CD4-positive, alpha-beta T cell treated with Interleukin-4 for 1 hour (primary cell): ENCODE measurements around the gene SEC61B.

Experiments used
- DNase-seq, 2 donors: peaks; one replicate each; pipeline ENCODE4 v3.0.0-alpha.2; 2020 to 2022

The SEC61B gene

DNA sequence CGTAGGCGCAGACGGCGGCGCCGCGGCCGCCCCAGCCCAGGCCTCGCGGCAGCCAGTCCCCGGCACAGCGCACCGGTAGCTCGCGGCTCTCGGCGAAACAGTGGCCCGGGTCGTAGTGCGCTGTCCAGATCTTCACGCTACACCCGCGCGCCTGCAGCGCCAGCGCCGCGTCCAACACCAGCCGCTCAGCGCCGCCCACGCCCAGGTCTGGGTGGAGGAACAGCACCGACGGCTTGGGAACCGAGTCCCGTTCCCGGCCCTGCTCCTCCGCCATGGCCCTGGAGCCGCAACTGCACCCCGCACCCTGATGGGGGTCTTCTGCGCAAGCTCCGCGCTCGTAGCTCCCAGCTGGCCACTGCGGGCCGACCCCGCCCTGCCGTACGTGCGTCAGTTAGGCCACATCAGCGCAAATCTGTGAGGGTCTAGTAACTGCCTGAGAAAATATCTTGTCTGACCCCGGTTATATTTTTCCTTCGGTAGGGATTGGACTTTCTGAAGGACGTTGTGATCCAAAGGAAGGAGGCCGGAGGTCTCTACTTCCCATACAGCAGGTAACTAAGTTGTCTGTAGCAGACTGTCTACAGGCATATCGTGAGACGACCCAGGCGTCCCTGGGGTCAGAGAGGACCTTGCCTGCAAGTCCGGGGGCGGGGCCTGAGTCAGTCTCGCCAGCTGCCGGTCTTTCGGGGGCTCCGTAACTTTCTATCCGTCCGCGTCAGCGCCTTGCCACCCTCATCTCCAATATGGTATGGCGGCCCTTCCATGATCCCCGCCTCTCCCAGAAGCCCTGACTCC is at the start of gene SEC61B, which contains the start of gene ALG2:
Gene SEC61B, plus strand, starts transcription at position 662 of the 795 bp plus-strand sequence. Its CDS starts 82 bp downstream, at position 744.
Gene ALG2, minus strand, starts transcription at position 322 of the 795 bp plus-strand sequence. Its CDS starts 48 bp downstream, at position 274.
- peak; percentile 94 for DNase-seq

DNA sequence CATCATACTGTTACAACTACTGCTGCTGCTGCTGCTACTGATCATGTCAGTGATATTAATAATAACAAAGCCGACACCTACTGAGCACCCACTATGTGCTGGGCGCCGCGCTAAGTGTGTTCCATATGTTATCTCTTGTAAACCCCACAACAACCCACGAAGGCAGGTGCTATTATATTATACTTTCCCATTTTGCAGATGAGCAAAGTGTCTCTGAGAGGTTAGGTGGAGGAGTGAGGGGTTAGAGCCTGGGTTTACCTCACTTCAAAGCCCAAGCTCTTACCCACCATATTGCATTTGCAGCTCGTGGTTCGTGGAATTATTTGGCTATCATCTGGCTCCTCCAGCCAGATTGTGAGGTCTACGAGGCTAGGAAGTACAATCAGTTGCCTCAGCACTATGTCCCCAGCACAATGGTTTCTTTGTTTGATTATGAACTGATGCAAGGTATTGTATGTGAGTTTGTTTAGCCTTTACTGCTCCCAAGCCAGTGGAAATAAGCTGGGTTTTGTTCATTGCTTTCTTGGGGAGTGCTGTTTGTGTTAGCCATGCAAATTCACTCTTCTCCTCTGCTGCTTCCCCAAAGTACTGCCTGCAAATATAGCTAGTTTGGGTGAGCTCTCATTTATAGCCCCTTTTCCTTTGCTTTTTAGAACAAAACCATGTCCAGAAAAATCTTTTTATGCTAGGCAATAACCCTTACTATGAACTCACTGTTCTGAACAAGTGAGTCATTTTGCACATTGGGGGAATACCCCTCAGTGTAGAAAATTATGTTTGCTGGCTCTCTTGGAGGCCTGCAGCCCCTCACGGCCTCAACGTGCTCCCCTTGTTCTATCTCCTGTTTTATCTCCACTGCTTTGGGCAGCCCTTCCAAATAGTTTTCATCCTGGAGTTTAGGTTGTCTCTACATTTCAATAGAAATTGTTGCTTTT is 48.2 kb upstream of the SEC61B start:
- no peak for DNase-seq

DNA sequence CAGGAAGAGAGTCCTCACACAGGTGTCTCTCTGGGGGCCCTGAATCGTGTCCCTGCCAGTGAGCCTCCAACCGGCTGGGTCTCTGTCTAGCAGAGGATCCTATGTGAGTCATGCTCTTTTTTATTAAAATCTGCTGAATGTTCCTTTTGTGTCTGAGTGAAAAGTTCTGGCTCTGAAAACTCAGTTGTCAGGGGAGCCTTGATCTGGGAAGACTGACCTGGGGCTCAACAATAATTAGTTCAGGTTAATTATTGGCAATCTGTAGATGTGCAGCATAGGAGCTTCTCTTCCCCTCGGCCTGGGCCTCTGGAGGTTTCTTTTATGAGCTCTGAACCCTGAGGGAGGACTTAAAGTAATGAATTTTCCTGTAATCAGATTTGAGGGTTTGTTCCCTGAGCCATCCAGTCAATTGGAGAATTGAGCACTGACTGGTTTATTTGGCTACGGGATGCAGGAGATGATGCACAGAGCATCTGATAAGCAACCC is 45.5 kb upstream of the SEC61B start:
- no peak for DNase-seq

DNA sequence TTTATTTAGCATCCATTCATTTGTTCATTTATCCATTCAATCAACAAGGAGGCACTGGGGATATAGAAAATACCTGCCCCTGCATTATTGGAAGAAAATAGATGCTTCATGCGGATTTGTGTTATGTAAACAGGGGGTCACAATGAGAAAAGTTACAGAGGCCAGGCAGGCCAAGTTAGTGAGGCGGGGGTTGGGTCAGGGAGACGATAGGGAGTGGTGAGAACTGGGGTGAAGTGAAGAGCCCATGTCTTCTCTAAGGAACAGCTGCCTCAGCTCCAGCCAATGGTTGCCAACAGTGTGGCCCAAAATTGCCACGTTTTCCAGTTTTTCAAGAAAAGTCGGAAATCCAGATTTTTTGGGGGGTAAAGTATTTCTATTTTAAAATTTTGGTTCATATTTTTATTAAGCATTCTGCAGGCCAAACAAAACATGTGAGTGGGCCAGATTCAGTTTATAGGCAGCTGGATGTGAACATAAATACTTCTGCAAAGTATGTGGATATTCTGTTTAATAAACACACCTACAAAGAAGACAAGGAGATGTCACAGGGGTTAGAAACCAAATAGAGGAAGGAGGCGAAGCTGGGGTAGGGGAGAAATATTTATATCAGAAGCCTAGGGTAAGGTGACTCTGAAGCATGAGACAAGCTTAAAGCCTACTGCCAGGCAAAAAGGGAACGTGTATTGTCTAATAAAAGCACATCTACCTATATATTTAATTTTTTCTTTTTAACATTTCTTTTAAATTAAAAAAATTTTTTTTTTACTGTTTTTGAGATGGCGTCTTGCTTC is 44.3 kb upstream of the SEC61B start:
- no peak for DNase-seq

DNA sequence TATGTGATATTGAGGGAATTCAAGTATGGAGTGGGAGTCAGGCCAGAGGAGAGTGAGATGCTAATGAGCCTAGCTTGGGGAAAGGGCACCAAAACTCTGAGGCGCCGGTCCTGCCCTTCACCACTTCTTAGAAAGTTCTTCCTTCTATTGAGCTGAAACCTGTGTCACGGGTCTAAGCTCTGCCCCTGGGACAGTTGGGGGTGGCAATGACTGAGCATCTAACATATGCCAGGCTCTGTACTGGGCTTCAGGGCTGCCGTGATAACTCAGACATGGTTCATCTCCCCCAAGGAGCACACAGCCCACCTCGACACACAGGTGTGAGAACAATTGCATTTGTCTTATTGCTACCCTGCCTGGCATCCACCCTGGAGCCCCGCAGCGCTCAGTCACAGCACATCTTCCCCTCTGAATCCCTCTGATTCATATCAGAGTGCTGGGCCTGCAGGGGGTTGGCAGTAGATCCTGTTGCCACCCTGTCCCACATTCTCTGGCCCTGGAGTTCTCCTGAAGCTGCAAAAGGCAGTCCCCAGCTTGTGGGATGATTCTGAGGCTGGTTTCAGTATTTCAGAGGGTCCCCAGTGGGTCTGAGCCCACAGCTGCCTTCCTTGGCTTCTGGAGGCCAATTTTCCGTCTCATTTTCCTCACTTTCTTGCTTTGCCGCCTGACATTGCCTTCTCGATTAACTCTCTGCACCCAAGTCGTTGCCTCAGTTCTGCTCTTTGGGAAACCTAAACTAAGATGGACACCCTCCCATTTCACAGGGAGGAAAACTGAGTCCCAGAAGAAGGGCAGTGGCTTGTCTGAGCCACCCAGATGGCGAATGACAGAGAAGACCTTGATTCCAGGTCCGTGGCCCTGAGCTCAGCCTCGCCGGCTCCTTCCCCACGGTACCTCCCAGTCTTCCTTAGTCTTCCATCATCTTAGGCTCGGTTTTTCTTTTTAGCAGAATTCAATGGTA is 42.9 kb upstream of the SEC61B start:
- no peak for DNase-seq

DNA sequence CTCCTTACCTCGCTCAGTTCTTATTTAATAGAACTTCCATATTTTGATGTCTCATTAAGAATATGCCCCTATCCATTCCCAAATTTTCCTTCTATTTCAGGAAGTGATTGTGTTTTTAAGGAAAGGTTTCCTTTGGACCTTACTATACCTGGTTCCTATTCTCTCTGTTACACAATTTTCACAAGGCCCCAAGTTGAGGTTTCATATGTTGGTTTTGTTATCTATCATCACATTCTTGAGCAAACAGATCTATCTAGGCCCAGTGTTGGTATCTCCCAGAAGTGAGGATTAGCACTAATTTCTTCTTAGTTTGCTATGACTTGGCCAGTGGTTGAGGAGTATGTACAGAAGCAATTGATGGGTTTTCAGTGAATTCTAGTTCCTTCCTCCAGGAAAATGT is 41.9 kb upstream of the SEC61B start:
- DNase-seq: no peak

DNA sequence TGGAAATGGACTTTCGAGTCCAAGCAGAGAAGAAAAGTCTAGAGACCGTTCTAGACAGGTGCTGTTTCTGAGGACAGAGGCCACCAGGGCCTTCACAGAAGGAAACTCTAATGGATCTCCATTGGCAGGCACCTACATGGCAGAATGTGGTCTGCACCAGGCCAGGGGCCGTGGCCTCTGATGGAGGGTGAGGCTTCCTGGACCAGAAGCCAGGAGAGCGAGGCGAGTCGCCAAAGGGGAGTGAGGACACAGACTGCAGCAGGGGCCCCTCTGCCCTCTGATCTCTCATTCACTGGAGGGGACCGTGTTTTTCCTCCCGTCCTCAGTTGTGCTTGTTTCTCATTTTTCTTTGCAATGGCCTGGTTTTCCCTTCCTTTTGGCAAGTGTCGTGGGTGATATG is 41.4 kb upstream of the SEC61B start:
- DNase-seq: no peak

DNA sequence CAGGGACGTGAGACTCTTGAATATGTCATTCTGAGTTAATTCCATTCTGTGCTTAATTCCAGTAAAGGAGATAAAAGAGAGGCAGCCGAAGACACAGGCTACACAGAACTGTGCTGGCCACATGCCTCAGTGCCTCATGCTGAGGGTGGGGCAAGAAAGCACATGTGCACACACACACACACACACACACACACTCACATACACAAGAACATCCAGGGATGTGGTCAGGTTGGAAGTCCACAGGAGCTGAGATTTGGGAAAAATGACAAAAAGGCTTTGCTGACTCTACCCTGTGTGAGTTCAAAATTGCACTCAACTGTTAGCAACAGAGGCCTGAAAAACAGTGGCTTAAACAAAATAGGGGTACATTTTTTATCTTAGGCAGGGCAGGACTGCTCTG is 40.9 kb upstream of the SEC61B start:
- no peak for DNase-seq

DNA sequence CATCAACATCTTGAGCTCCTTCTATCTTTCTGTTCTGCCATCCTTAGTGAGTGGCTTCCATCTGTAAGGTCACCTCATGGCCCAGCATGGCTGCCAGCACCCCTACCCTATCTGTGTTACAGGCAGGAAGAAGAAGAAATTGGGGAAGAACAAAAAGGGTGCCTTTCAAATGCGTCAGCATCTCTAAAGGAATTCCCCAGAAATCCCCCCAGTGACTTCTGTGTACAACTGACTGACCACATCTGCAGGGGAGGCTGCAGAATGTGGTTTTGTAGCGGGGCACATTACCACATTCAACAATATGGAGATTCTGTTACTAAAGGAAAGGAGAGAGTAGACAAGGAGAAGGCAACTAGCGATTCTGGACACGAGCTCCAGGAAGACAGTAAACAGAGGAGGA is 40.5 kb upstream of the SEC61B start:
- DNase-seq: peak; percentile 7 to 56

DNA sequence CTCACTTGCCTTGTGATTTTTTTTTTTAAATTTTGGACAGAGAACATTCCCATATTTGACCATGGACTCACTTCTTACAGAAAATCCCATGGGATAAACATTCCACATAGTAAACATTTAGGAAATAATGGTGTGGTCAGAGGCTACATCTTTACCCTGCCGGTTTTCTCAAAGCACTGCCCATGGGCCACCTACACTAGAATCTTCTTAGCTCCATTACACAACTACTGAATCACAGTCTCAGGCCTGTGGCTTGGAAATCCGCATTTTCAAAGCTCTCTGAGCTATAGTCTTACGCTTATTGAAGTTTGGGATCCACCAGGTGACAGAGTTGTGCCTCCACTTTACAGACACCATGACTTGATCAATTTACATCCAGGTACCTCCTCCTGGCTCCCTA is 39.7 kb upstream of the SEC61B start:
- no peak for DNase-seq

DNA sequence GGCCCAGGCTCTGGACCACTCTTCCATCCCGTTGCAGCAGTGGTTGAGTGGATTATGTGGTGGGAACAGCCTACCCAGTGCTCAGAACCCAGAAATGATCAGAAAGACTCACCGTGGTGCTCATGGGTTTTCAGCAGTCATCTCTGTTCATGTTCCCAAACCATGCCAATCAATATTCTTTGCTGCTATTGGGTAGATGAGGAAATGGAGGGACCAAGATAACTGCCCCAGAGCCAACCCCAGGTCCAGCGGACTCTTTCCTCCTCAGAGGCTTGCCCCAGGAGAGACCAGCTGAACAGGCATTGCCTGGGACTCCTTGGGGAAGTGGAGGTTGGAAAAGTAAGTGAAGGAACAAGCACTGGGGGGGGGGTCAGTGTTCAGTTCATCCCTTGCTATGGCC is 38.5 kb upstream of the SEC61B start:
- DNase-seq: no peak

DNA sequence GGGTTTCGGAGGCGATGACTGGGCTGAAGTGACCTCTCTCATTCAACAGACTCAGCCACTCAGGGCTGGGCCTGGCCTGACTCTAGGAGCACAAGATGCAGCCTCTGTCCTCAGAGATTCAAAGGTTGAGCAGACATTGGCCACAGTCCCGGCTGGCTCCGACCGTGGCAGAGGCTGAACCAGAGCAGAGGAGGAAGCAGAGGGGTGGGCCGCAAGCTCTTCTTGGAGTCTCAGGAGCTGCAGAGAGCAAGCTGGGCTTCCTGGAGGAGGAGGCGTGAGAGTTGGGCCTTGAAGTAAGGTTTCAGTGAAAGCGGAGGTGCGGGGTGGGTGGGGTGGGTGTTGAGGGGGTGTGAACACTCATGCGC is 38.0 kb upstream of the SEC61B start:
- DNase-seq: no peak

DNA sequence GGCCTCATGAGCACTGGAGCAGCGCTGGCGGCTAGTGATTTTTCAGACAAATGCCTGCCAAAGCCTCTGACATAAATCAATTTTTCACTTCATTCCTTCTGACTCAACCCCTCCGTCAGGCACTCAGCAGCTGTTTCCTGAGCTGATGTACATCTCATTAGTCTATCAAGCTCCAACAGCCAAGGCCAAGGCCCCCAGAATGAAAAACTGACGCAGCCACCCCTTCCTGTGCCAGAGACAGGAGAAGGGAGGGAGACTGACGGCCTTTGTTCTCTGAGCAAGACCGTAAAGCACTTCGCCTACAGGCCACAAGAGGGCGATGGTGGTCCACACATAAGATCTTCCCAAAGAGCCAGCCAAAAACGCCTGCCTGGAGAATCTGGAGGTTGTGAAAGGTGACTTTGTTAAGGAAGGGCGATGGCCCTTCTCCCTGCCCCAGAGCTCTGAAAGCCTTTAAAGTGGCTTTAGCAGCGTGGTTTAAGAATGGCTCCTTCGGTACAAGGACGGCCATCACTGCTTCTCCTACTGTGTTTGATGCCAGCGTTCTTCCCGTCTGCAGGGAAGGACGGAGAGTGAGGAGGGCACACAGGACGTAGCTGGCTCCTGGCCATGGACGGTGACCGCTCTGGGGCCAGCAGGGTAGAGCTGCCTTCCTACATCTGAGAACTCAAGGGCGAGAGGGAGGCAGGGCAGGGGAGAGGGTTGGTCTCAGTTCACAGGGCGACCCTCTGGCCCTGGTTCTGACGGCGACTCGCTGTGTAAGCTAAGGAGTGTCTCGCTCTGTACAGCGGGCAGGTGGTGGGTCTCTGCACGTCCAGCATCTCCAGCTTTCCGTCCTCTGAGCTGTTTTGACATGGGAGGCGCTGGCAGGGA is 37.4 kb upstream of the SEC61B start:
- DNase-seq: peak; percentile 77 to 82

DNA sequence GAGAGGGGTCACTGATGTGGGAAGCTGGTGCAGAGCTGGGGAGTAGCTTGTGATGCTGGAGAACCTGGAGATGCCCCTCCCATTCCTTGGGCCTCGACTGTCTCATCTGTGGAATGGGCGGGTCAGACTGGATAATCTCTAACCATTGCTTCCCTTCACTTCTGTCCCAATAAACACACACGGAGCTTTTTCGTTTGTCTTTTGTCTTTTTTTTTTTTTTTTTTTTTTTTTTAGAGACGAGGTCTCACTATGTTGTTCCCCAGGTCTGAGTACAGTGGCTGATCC is 36.8 kb upstream of the SEC61B start:
- no peak for DNase-seq

DNA sequence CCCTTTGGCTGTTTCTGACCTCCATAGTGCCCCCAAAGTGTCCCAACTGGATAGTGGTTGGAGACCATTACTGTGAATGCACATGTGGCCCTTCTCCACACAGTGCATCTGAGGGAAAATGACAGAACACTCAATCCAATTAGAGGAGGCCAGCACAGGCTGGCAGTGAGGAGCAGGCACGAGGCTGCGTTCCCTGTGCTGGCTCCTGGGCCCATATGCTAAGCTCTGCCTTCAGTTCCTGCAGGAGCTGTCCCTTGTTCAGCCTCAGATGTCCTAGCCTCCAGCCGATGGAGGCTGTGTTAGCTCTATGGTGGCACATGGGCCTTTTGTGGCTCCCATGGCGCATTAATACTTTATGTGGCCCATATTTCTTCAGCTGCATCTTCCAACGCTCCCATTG is 36.1 kb upstream of the SEC61B start:
- no peak for DNase-seq

DNA sequence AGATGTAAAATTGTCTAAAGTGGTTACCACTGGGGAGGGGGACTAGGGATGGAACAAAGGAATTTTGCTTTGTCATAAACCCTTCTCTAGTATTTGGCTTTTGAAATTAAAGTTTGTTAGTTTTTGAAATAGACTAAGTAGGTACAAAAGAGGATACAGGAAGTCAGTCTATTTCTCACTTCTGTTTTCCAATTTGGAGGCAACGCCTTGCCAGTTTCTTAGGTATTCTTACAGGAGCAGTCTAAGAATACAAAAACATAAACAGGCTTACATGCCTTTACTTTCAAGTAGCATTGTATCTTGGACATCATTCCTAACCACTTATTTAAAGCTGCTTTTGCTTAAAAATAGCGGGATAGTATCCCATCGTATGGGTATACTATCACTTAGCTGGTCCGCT is 34.8 kb upstream of the SEC61B start:
- DNase-seq: no peak

DNA sequence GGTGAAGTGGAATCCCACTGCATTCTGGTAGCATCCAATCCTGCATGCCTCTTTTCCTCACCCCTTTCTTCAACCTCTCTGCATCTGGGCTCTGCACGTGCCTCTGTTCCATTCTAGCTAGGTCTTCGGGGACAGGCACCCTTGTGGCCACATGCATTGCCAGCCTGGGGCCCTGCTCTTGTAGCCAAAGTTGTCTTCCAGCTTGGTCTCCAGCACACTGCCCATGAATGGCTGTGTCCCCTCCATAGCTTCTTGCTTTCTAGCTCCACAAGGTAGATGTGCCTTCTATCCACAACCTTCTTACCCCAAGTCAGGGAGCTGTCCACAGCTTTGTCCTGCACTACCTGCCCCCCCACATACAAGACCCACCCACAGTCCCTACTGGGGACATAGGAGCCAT is 32.9 kb upstream of the SEC61B start:
- DNase-seq: no peak

DNA sequence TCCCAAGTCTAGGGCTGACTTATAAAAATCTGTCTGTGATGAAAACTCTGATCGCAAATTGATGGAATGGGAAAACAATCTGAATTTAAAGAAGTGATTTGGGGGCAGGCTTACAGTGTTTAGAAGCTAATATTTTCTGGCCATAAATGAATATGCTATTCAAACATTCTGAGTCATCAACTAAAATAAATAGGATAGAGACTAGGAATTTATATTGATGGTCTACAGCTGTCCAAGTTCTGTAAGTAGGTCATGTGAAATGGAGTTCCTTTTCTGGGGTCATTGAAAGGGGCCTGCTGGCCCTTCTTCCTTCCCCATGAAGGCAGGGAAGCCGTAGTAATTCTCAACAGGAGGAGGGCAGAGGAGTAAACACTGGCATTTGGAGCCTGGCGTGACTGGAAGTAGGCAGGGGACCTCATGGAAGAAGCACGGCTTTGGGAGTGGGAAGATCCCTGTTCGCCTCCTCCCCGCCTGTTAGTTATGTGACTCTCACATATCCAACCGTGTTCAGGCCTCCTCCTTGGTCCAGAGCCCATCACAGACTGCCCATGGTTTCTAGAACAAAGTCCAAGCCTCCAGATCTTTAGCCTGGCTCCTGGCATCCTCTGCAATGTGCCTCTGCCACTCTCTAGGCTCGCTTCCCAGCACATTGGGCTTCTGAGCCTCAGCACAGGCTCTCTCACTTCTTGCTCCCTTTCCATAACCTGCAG is 32.0 kb upstream of the SEC61B start:
- no peak for DNase-seq

DNA sequence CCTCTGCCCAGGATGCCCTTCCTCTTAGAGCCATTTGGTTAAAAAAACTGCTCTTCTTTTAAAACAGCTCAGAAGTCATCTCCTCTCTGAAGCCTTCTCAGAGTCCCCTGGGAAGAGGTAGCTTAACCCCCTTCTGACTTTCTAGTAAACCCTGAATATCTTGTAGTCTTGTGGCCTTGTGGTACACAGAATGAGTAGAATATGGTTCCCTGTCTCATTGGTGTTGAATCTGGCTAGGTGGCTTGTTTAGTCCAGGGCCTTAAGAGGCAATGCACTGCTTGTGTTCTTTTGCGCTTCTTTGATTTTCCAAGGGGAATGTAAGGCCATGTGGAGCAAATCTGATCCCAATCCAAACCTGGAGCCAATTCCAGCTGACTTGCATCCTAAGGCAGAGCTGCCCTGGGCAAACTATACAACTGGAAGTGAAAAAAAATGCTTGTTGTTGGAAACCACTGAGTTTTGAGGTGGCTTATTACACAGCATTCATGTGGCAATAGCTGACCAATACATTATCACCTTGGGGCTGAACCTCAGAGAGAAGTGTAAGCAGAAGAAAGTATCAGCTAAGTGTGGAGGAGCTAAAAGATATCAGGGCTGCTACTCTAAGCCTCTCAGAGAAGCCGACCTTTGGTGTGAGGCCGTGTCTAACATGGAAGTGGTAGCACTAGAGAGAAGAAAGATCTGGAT is 31.3 kb upstream of the SEC61B start:
- DNase-seq: no peak
